CD14-positive monocyte (primary cell): ENCODE results near the gene PLXND1. TPM values are rescaled to one million over a fixed set of nuclear protein-coding genes. Genes with fewer than 3 reads are reported as not detected.
"Not testable (repeated sequence)": the region's sequence is repeated elsewhere in the genome, so short reads cannot be mapped to it uniquely, and the experiment has no call there.

ENCODE experiments used
- DNase-seq, 3 donors: peaks; one replicate each; pipeline ENCODE4 v3.0.0-alpha.2; 2011 to 2022
- H2AFZ ChIP-seq: 2 replicates; pipeline ENCODE4 v1.6.0; 2012; ENCODE audit warnings: mild to moderate bottlenecking, low read depth, low read length, inconsistent platforms; ENCODE audit not compliant: insufficient read depth, poor library complexity, severe bottlenecking
- H3K27ac ChIP-seq, 2 donors: 1 replicate in 1 of 2; 2 replicates in 1 of 2; pipeline ENCODE4 v1.5.1; 2012 to 2013; ENCODE audit warnings: low read length in 2 of 2, control low read depth in 1 of 2, inconsistent platforms in 1 of 2, low read depth in 1 of 2, mild to moderate bottlenecking in 1 of 2
- H3K27me3 ChIP-seq, 2 donors: one replicate each; pipeline versions ENCODE4 v1.6.0 to v1.6.1; 2011 to 2013; ENCODE audit warnings: low read length in 2 of 2; ENCODE audit not compliant: control insufficient read depth in 2 of 2, insufficient read depth in 2 of 2
- H3K36me3 ChIP-seq, 2 donors: replicated peaks in 1 of 2; 1 replicate in 1 of 2; 2 replicates in 1 of 2; pipeline versions ENCODE4 v1.5.1 to v1.6.1; 2012 to 2013; ENCODE audit warnings: low read length in 2 of 2, control low read depth in 1 of 2, inconsistent platforms in 1 of 2, mild to moderate bottlenecking in 1 of 2; ENCODE audit not compliant: insufficient read depth in 2 of 2, control insufficient read depth in 1 of 2
- H3K4me1 ChIP-seq, 2 donors: 1 replicate in 1 of 2; 2 replicates in 1 of 2; pipeline versions ENCODE4 v1.5.1 to v1.6.1; 2012 to 2013; ENCODE audit warnings: low read length in 2 of 2, control low read depth in 1 of 2, inconsistent platforms in 1 of 2, mild to moderate bottlenecking in 1 of 2, moderate library complexity in 1 of 2; ENCODE audit not compliant: insufficient read depth in 2 of 2, control insufficient read depth in 1 of 2
- H3K4me2 ChIP-seq: replicated peaks from 2 replicates; pipeline ENCODE3; 2012; ENCODE audit warnings: low read length, moderate library complexity, mild to moderate bottlenecking; ENCODE audit not compliant: poor library complexity, severe bottlenecking; ENCODE audit errors: extremely low read depth
- H3K4me3 ChIP-seq, 3 experiments: fragments of 200-600 bp in 1 of 3; sonication (generic) in 1 of 3; replicated peaks in 1 of 3; 1 replicate in 2 of 3; 2 replicates in 1 of 3; pipeline ENCODE4 v1.5.1; 2011 to 2013; ENCODE audit warnings: low read length in 3 of 3, mild to moderate bottlenecking in 3 of 3, control low read depth in 2 of 3, low read depth in 2 of 3, inconsistent platforms in 1 of 3, moderate library complexity in 1 of 3
- H3K79me2 ChIP-seq: 2 replicates; pipeline ENCODE4 v1.6.0; 2012; ENCODE audit warnings: mild to moderate bottlenecking, control low read depth, inconsistent platforms, low read length, moderate library complexity; ENCODE audit not compliant: insufficient read depth
- H3K9ac ChIP-seq: 2 replicates; pipeline ENCODE4 v1.6.0; 2017; ENCODE audit warnings: low read length, mild to moderate bottlenecking; ENCODE audit not compliant: insufficient read depth, poor library complexity, severe bottlenecking
- H3K9me3 ChIP-seq, 2 donors: replicated peaks in 1 of 2; 1 replicate in 1 of 2; 2 replicates in 1 of 2; pipeline versions ENCODE4 v1.5.1 to v1.6.1; 2012 to 2013; ENCODE audit warnings: low read length in 2 of 2, control low read depth in 1 of 2; ENCODE audit not compliant: control insufficient read depth in 1 of 2, insufficient read depth in 1 of 2
- H4K20me1 ChIP-seq: 2 replicates; pipeline ENCODE4 v1.6.0; 2012; ENCODE audit warnings: mild to moderate bottlenecking, low read length, control low read depth, moderate library complexity; ENCODE audit not compliant: insufficient read depth
- H3K27ac Mint-ChIP-seq, 7 donors: one replicate each; pipeline ENCODE4 v1.8.0; 2020; ENCODE audit warnings: mild to moderate bottlenecking in 7 of 7, mixed read lengths in 7 of 7, moderate library complexity in 6 of 7, inconsistent platforms in 2 of 7
- H3K27me3 Mint-ChIP-seq, 3 donors: one replicate each; pipeline ENCODE4 v1.8.0; 2021 to 2022; ENCODE audit warnings: low read depth in 3 of 3, mild to moderate bottlenecking in 3 of 3, mixed read lengths in 3 of 3, moderate library complexity in 3 of 3, inconsistent platforms in 1 of 3
- H3K36me3 Mint-ChIP-seq, 2 donors: one replicate each; pipeline ENCODE4 v1.8.0; 2020; ENCODE audit warnings: mixed read lengths in 2 of 2, inconsistent platforms in 1 of 2, mild to moderate bottlenecking in 1 of 2
- H3K4me1 Mint-ChIP-seq: one replicate; pipeline ENCODE4 v1.8.0; 2020; ENCODE audit warnings: mild to moderate bottlenecking, mixed read lengths
- H3K4me3 Mint-ChIP-seq, 2 donors: one replicate each; pipeline ENCODE4 v1.8.0; 2020; ENCODE audit warnings: mild to moderate bottlenecking in 2 of 2, mixed read lengths in 2 of 2, moderate library complexity in 1 of 2
- H3K9me3 Mint-ChIP-seq, 7 donors: one replicate each; pipeline ENCODE4 v1.8.0; 2020 to 2022; ENCODE audit warnings: mixed read lengths in 7 of 7, mild to moderate bottlenecking in 6 of 7, moderate library complexity in 6 of 7, inconsistent platforms in 2 of 7
- CTCF ChIP-seq: fragments of 200-600 bp; IDR thresholded peaks from one replicate; pipeline ENCODE4 v1.8.0; 2022; ENCODE audit warnings: antibody characterized with exemption, mild to moderate bottlenecking
- WGBS: methylation state at CpG from one replicate; pipeline ENCODE4 v1.1.5; 2013; ENCODE audit warnings: missing lambda C conversion rate; ENCODE audit not compliant: insufficient coverage; 5-methylcytosine and 5-hydroxymethylcytosine counted together
- intact Hi-C, 2 donors: fragments of 100-400 bp; cut with micrococcal nuclease; formaldehyde crosslinking; loops; one replicate each; pipeline versions ENCODE4 v1.15.0 to v1.15.1; 2023
- polyA plus RNA-seq, 3 donors: library from polyadenylated mRNA; depleted of rRNA in 1 of 3; unstranded in 2 of 3; stranded (reverse) in 1 of 3; fragments of 300-500 nt in 2 of 3; fragments of >200 nt in 1 of 3; fragmentation: Illumina TruSeq in 2 of 3; gene quantifications; 1 replicate in 2 of 3; 2 replicates in 1 of 3; pipeline ENCODE4 v1.2.3, GENCODE V29; 2012 to 2021

The PLXND1 gene
- polyA plus RNA-seq, 3 donors = 7.1 to 170 (median 9.9) TPM

- peaks cover 12 to 29% of the 10 kb centered on the region in 2 donors for H3K36me3 ChIP-seq
- no peak overlapping the region for H3K27ac ChIP-seq
- no peak overlapping the region for H2AFZ ChIP-seq
- H3K79me2 ChIP-seq = no peaks in the 10 kb centered on the region
- no peak overlapping the region for H3K9ac ChIP-seq
- H3K27me3 ChIP-seq = no peaks in the 10 kb centered on the region
- Mint-ChIP-seq H3K9me3 (peaks cover 0 to 5% (median 0%) of the 10 kb centered on the region in 7 donors), H3K27ac (peak overlapping the region in 1 of 7 donors; percentile 18), H3K27me3 (peaks cover 0 to 3% (median 0%) of the 10 kb centered on the region in 3 donors), H3K36me3 (peaks cover 38 to 45% of the 10 kb centered on the region in 2 donors), H3K4me1 (peaks cover 4% of the 10 kb centered on the region), H3K4me3 (no peak overlapping the region)
- 92% methylated on average over 8 of the region's 8 CpGs for WGBS
- no peaks in the 10 kb centered on the region for H3K9me3 ChIP-seq
- no peak overlapping the region for H3K4me3 ChIP-seq
- H3K4me2 ChIP-seq = no peak overlapping the region
- intact Hi-C loops = no loop called here
- H3K4me1 ChIP-seq = peaks cover 2% of the 10 kb centered on the region in 2 donors
- no peaks in the 10 kb centered on the region for H4K20me1 ChIP-seq
- DNase-seq = no peak
- no peak for TF ChIP-seq CTCF
These were observed 88.4 kb downstream of the PLXND1 start for GRCh38 chr3:129518038-129518561.

GRCh38 chr3:129517516-129517915 is 89.0 kb downstream of the PLXND1 start:
- Mint-ChIP-seq H3K27me3 (peaks cover 0 to 3% (median 0%) of the 10 kb centered on the region in 3 donors), H3K9me3 (peaks cover 0 to 5% (median 0%) of the 10 kb centered on the region in 7 donors), H3K36me3 (peaks cover 41 to 49% of the 10 kb centered on the region in 2 donors), H3K27ac (no peak overlapping the region), H3K4me3 (no peak overlapping the region), H3K4me1 (peaks cover under 1% of the 10 kb centered on the region)
- 95% methylated on average over 4 of the region's 7 CpGs for WGBS
- no peak overlapping the region for H3K9ac ChIP-seq
- no peaks in the 10 kb centered on the region for H3K27me3 ChIP-seq
- H3K27ac ChIP-seq = no peak overlapping the region
- H3K79me2 ChIP-seq = no peaks in the 10 kb centered on the region
- no peaks in the 10 kb centered on the region for H4K20me1 ChIP-seq
- H3K4me3 ChIP-seq = no peak overlapping the region
- H2AFZ ChIP-seq = no peak overlapping the region
- no peaks in the 10 kb centered on the region for H3K4me1 ChIP-seq
- no peak for TF ChIP-seq CTCF
- DNase-seq = no peak
- peaks cover 15 to 35% of the 10 kb centered on the region in 2 donors for H3K36me3 ChIP-seq
- no peaks in the 10 kb centered on the region for H3K9me3 ChIP-seq
- no peak overlapping the region for H3K4me2 ChIP-seq
- intact Hi-C loops = no loop called here

- H3K36me3 ChIP-seq = peaks cover 19 to 50% of the 10 kb centered on the region in 2 donors
- H3K9ac ChIP-seq, H3K27ac ChIP-seq, H3K27me3 Mint-ChIP-seq, DNase-seq, H3K4me1 Mint-ChIP-seq, H3K79me2 ChIP-seq, H3K4me3 Mint-ChIP-seq, H3K4me1 ChIP-seq, H3K9me3 Mint-ChIP-seq, H3K9me3 ChIP-seq, intact Hi-C loops, H3K27me3 ChIP-seq, H4K20me1 ChIP-seq, H2AFZ ChIP-seq, H3K4me3 ChIP-seq, H3K4me2 ChIP-seq: not testable (repeated sequence)
- peaks cover 51 to 56% of the 10 kb centered on the region in 2 donors for H3K36me3 Mint-ChIP-seq
- 93% methylated on average over 4 of the region's 7 CpGs for WGBS
- peak overlapping the region in 1 of 7 donors; percentile 12 for H3K27ac Mint-ChIP-seq
These were observed 90.5 kb downstream of the PLXND1 start for GRCh38 chr3:129515821-129516432.
